H4 (cell line): ENCODE measurements around the gene BPIFB1. TPM values are rescaled to one million over a fixed set of nuclear protein-coding genes. Genes with fewer than 3 reads are reported as not detected.

Source experiments
- DNase-seq: peaks from one replicate; pipeline ENCODE4 v3.0.0-alpha.2; 2015; ENCODE audit warnings: low spot score
- total RNA-seq: library from RNA; depleted of rRNA; stranded (reverse); fragments of >200 nt; shearing (Covaris generic); gene quantifications from 2 replicates; pipeline ENCODE4 v1.2.3, GENCODE V29; 2014

BPIFB1 gene
- total RNA-seq, 1 experiment from 2014 or later: 0.56 TPM

GRCh38 chr20:33272155-33272873 is 10.7 kb upstream of the BPIFB1 start:
- no peak for DNase-seq

GRCh38 chr20:33273117-33273851 is 9.7 kb upstream of the BPIFB1 start:
- DNase-seq: no peak

- DNase-seq: no peak
Measured at GRCh38 chr20:33275215-33275614, 7.8 kb upstream of the BPIFB1 start.

GRCh38 chr20:33275871-33276270 is 7.1 kb upstream of the BPIFB1 start:
- no peak for DNase-seq

- no peak for DNase-seq
Measured at GRCh38 chr20:33276303-33277113, 6.5 kb upstream of the BPIFB1 start.

GRCh38 chr20:33277471-33278441 is 5.3 kb upstream of the BPIFB1 start:
- peak; percentile 56 for DNase-seq

- DNase-seq: no peak
Measured at GRCh38 chr20:33278700-33279099, 4.3 kb upstream of the BPIFB1 start.

- DNase-seq: no peak
Measured at GRCh38 chr20:33279261-33279910, 3.6 kb upstream of the BPIFB1 start.

GRCh38 chr20:33280000-33280680 is 2.9 kb upstream of the BPIFB1 start:
- no peak for DNase-seq

- no peak for DNase-seq
Measured at GRCh38 chr20:33280775-33281174, 2.2 kb upstream of the BPIFB1 start.

GRCh38 chr20:33281550-33282146 is 1.4 kb upstream of the BPIFB1 start:
- DNase-seq: no peak

GRCh38 chr20:33282196-33282934 is 649 bp upstream of the BPIFB1 start:
- no peak for DNase-seq

- no peak for DNase-seq
Measured at GRCh38 chr20:33284284-33284683, 1.3 kb downstream of the BPIFB1 start.

GRCh38 chr20:33284937-33285336 is 1.9 kb downstream of the BPIFB1 start:
- DNase-seq: no peak

GRCh38 chr20:33285861-33286495 is 3.0 kb downstream of the BPIFB1 start:
- DNase-seq: no peak

GRCh38 chr20:33287884-33288283 is 4.9 kb downstream of the BPIFB1 start:
- DNase-seq: no peak

GRCh38 chr20:33290852-33291251 is 7.8 kb downstream of the BPIFB1 start:
- DNase-seq: no peak

- DNase-seq: no peak
Measured at GRCh38 chr20:33291416-33291815, 8.4 kb downstream of the BPIFB1 start.
